Tibial nerve (tissue), 4 donors: ENCODE results near the gene NRG4.

Experiments
- EP300 ChIP-seq, 2 donors: sonication (generic); formaldehyde crosslinking; IDR thresholded peaks; one replicate each; pipeline ENCODE4 v1.6.1; 2017; ENCODE audit warnings: antibody characterized with exemption in 2 of 2, mild to moderate bottlenecking in 1 of 2
- TF ChIP-seq, protein P1 (sequence below), 5 experiments: fragments of 200-600 bp in 3 of 5; fragments of 450-650 bp in 2 of 5; sonication (generic) in 3 of 5; IDR thresholded peaks; one replicate each; pipeline ENCODE4 v1.5.1; 2016 to 2019; ENCODE audit warnings: antibody characterized with exemption in 5 of 5, mild to moderate bottlenecking in 3 of 5, moderate library complexity in 2 of 5

DNA sequence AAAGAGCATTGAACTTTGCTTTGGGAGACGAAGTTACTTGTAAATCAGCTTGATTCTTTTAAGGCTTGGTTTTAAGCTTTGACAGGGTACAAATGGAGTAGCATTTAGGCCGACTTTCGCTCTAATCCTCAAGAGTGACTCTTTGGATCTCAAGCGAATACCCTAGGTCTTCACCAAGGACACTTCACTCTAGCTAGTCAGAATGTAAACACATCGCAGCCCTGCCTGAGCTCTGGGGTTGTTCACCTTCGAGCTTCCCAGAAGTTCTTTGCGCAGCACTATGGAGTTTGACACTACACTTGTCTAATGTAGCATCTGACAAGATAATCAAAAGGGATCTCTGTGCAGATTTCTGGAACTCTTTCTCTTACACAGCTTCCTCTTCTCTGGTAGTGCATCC, 22.3 kb downstream of the NRG4 start:
- TF ChIP-seq, protein P1, sequence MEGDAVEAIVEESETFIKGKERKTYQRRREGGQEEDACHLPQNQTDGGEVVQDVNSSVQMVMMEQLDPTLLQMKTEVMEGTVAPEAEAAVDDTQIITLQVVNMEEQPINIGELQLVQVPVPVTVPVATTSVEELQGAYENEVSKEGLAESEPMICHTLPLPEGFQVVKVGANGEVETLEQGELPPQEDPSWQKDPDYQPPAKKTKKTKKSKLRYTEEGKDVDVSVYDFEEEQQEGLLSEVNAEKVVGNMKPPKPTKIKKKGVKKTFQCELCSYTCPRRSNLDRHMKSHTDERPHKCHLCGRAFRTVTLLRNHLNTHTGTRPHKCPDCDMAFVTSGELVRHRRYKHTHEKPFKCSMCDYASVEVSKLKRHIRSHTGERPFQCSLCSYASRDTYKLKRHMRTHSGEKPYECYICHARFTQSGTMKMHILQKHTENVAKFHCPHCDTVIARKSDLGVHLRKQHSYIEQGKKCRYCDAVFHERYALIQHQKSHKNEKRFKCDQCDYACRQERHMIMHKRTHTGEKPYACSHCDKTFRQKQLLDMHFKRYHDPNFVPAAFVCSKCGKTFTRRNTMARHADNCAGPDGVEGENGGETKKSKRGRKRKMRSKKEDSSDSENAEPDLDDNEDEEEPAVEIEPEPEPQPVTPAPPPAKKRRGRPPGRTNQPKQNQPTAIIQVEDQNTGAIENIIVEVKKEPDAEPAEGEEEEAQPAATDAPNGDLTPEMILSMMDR (IDR thresholded peaks at IDR 0.05) = no peak
- TF ChIP-seq EP300 (IDR thresholded peaks at IDR 0.05) = no peak
